AG10803 (cell line): ENCODE data around the gene MAPK4.

Source experiments
- DNase-seq: peaks from one replicate; pipeline ENCODE4 v3.0.0; 2010; ENCODE audit warnings: low read depth
- H3K4me3 ChIP-seq: 2 replicates; pipeline ENCODE4 v1.5.1; 2011; ENCODE audit warnings: mild to moderate bottlenecking, low read length, control low read depth
- CTCF ChIP-seq: conservative IDR thresholded peaks from 2 replicates; pipeline ENCODE4 v1.5.1; 2011; ENCODE audit warnings: mild to moderate bottlenecking, low read length, control low read depth, inconsistent platforms

MAPK4 gene

GRCh38 chr18:50579061-50579774, 19.3 kb downstream of the MAPK4 start:
- no peak overlapping the region for H3K4me3 ChIP-seq
- TF ChIP-seq CTCF: no peak
- DNase-seq: no peak

GRCh38 chr18:50581517-50581916, 21.6 kb downstream of the MAPK4 start:
- TF ChIP-seq CTCF: no peak
- no peak overlapping the region for H3K4me3 ChIP-seq
- no peak for DNase-seq

- no peak overlapping the region for H3K4me3 ChIP-seq
- TF ChIP-seq CTCF: no peak
These were observed 22.6 kb downstream of the MAPK4 start for GRCh38 chr18:50582500-50582899.

GRCh38 chr18:50586710-50587109, 26.8 kb downstream of the MAPK4 start:
- TF ChIP-seq CTCF: no peak; the same call in 1 of the 2 replicates
- DNase-seq: no peak
- H3K4me3 ChIP-seq: no peak overlapping the region

More at GRCh38 chr18:50582500-50582899, 22.6 kb downstream of the MAPK4 start:
- no peak for DNase-seq

GRCh38 chr18:50590593-50590992, 30.7 kb downstream of the MAPK4 start:
- no peak for TF ChIP-seq CTCF
- H3K4me3 ChIP-seq: no peak overlapping the region
- no peak for DNase-seq

- no peak for TF ChIP-seq CTCF
- no peak overlapping the region for H3K4me3 ChIP-seq
- no peak for DNase-seq
These were observed 34.1 kb downstream of the MAPK4 start for GRCh38 chr18:50594012-50594411.

- DNase-seq: no peak
- H3K4me3 ChIP-seq: no peak overlapping the region
- no peak for TF ChIP-seq CTCF
These were observed 35.1 kb downstream of the MAPK4 start for GRCh38 chr18:50594942-50595341.
